Activated naive CD8-positive, alpha-beta T cell treated with anti-CD3 and anti-CD28 coated beads, Interleukin-2, amount 50 U/mL, for 24 hours (primary cell): ENCODE data around the gene HIVEP3.
"Not testable (repeated sequence)": the region's sequence is repeated elsewhere in the genome, so short reads cannot be mapped to it uniquely, and the experiment has no call there.

ENCODE experiments used
- ATAC-seq: fragments of 150-1000 bp; cut with Tn5 transposase; one replicate; pipeline ENCODE4 v1.10.0; 2021
- DNase-seq: peaks from one replicate; pipeline ENCODE4 v3.0.0; 2021
- H3K27ac Mint-ChIP-seq: one replicate; pipeline ENCODE4 v1.8.0; 2021; ENCODE audit warnings: mild to moderate bottlenecking, mixed read lengths
- H3K27me3 Mint-ChIP-seq: one replicate; pipeline ENCODE4 v1.8.0; 2021; ENCODE audit warnings: mixed read lengths
- H3K36me3 Mint-ChIP-seq: one replicate; pipeline ENCODE4 v1.8.0; 2021; ENCODE audit warnings: low read depth, mixed read lengths
- H3K4me1 Mint-ChIP-seq: one replicate; pipeline ENCODE4 v1.8.0; 2021; ENCODE audit warnings: mixed read lengths
- H3K4me3 Mint-ChIP-seq: one replicate; pipeline ENCODE4 v1.8.0; 2021; ENCODE audit warnings: mild to moderate bottlenecking, moderate library complexity, mixed read lengths
- H3K9me3 Mint-ChIP-seq: one replicate; pipeline ENCODE4 v1.8.0; 2021; ENCODE audit warnings: mixed read lengths

HIVEP3 gene

DNA sequence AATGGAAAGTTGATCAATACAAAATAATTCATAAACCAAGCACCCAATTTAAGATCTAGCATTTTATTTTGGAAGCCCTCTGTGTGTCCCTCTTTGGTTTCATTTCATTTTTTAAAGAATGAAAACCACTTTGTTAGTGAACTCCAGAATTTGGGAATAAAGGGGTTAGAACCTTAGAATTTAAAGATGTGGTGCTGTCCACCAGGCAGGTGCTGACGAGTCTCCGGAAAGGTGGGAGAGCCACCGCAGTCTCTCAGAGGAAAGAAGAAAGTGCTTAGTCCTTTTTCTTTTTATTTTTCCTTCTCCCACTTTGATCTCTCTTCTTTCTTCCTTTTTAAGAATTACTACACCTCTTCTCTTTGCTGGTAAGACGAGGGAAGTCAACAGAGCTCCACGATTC, 20.5 kb upstream of the HIVEP3 start:
- Mint-ChIP-seq H3K36me3 (no peaks in the 10 kb centered on the region), H3K4me1 (peaks cover 17% of the 10 kb centered on the region), H3K4me3 (no peak overlapping the region), H3K27ac (no peak overlapping the region), H3K27me3 (no peaks in the 10 kb centered on the region), H3K9me3 (peaks cover 10% of the 10 kb centered on the region)
- DNase-seq: no peak
- ATAC-seq: no peak

DNA sequence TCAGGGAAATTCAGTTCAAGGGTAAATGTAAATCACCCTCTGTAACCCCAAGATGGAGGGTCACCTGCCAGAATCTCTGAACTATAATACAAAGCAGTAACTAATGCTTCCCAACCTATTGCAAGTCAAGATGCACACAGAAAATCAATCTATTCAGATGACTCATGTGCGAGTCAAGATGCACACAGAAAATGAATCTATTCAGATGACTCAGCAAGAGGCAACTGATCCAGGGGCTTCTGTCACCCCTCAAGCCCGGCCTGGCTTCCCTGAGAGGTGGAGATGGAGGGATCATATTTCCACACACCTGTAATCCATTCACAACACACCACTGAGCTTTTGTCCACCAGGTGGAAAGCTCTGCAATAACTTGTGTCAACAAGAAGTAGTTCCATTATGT, 17.4 kb upstream of the HIVEP3 start:
- peak; percentile 90 for ATAC-seq
- Mint-ChIP-seq H3K4me1 (peaks cover 17% of the 10 kb centered on the region), H3K27ac (no peak overlapping the region)

DNA sequence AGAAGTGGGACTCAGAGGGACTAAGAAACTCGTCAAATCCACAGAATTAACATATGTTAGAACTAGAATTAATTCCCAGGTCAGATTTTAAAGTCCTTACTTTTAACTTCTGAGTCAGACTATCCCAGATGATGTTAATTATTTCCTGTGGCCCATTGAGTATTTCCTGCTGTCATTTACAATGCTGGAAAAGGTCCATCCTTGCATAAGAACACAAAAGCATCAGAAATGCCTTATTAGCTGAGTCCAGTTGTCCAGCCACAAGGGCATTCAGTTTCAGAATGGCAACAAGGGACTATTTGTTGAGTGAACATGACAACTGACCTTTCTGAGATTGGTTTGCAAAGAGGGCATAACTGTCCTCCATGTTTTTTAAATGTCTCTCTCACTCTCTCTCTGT, 16.5 kb upstream of the HIVEP3 start:
- Mint-ChIP-seq H3K36me3 (no peaks in the 10 kb centered on the region), H3K4me1 (peaks cover 10% of the 10 kb centered on the region), H3K4me3 (no peak overlapping the region), H3K9me3 (peaks cover 4% of the 10 kb centered on the region), H3K27me3 (no peaks in the 10 kb centered on the region), H3K27ac (no peak overlapping the region)
- DNase-seq: no peak
- ATAC-seq: no peak

More for the DNA sequence above, 17.4 kb upstream of the HIVEP3 start:
- H3K4me3 Mint-ChIP-seq: no peak overlapping the region
- peaks cover 4% of the 10 kb centered on the region for H3K9me3 Mint-ChIP-seq
- peak; percentile 20 for DNase-seq
- no peaks in the 10 kb centered on the region for H3K36me3 Mint-ChIP-seq
- H3K27me3 Mint-ChIP-seq: no peaks in the 10 kb centered on the region

DNA sequence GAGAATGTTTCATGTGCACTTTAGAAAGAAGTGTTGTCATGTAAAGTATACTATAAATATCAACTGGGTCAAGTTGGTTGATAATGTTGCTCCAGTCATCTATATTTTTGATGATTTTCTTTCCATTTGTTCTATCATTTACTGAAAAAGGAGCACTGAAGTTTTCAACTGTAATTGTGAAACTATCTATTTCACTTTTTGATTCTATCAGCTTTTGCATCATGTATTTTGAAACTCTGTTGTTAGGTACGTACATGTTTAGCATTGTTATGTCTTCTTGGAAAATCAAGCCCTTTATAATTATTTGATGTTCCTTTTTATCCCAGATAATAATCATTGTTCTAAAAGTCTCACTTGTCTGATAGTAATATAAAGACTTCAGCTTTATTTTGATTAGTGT, 14.4 kb upstream of the HIVEP3 start:
- no peak for ATAC-seq
- H3K4me1 Mint-ChIP-seq: peaks cover 10% of the 10 kb centered on the region

DNA sequence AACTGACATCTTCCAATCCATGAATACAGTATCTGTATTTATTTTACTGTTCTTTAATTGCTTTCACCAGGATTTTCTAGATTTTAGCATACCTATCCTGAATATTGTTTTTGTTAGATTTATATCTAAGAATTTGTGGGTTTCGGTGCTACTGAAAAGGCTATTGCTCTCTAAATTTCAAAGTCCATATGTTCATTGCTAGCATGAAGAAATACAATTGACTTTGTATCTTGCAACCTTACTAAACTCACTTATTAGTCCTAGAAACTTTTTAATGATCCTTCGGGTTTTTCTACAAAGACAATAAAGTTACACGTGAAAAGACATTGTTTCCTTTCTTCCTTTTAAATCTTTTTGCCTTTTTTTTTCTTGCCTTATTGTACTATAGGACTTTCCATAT, 12.9 kb upstream of the HIVEP3 start:
- Mint-ChIP-seq H3K4me1 (peaks cover 10% of the 10 kb centered on the region), H3K36me3 (no peaks in the 10 kb centered on the region), H3K27me3 (no peaks in the 10 kb centered on the region), H3K27ac (no peak overlapping the region), H3K4me3 (no peak overlapping the region), H3K9me3 (peaks cover 8% of the 10 kb centered on the region)
- DNase-seq: no peak
- no peak for ATAC-seq

More for the DNA sequence above, 14.4 kb upstream of the HIVEP3 start:
- DNase-seq: no peak
- peaks cover 8% of the 10 kb centered on the region for H3K9me3 Mint-ChIP-seq
- H3K27me3 Mint-ChIP-seq: no peaks in the 10 kb centered on the region
- no peak overlapping the region for H3K27ac Mint-ChIP-seq
- no peaks in the 10 kb centered on the region for H3K36me3 Mint-ChIP-seq
- no peak overlapping the region for H3K4me3 Mint-ChIP-seq

DNA sequence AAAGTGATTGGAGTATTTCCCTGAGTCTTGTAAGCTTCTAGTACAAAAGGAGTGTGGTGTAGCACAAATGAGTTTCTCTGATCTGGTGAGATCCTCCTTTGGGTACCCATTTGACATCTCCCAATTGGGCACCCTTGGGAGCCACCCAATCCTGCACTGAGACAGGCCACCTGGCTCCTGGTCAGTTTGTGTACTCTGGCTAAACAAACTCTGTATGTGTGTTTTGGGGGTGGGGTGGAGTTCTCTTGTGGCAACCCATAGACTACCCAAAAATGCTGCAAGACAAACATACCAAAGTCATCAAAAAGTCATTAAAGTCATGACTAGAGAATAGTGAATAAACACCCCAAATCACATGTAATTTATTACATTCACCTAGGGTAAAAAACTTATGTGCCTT, 8.4 kb upstream of the HIVEP3 start:
- Mint-ChIP-seq H3K27ac (no peak overlapping the region), H3K27me3 (no peaks in the 10 kb centered on the region), H3K4me1 (no peaks in the 10 kb centered on the region), H3K4me3 (no peak overlapping the region), H3K9me3 (peaks cover 3% of the 10 kb centered on the region), H3K36me3 (no peaks in the 10 kb centered on the region)
- DNase-seq: no peak
- ATAC-seq: no peak

DNA sequence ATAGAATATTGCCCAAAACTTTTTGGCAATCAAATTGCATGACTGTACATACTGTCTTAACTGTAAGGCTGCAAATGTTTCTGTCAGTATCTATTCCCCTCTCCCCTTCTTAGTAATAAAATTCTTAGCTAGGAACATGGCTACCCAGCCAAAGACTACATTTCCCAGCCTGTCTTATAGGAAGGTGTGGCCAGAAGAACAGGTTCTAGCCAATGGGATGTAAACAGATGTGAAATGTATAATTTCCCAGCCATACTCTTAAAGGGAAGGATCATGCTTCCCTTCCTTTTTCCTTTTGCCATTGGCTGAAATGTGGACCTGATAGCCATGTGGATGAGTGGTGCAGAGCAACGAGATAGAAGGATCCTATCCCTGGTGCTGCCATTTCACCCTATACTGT, 7.0 kb upstream of the HIVEP3 start:
- no peak overlapping the region for H3K27ac Mint-ChIP-seq

DNA sequence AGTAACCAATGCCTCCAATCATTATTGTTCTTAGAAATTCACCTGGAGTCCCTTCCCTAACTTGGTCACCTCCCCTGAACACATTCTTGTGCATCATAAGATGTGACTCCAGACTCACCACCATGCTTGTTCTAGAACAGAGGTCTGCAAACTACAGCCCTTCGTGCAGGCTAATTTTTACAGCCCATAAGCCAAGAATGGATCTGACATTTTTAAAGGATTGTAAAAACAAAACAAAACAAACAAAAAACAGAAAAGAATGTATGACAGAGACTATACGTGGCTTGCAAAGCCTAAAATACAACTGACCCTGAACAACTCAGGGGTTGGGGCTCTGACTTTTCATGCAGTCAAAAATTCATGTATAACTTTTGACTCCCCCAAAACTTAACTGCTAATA, 6.2 kb upstream of the HIVEP3 start:
- DNase-seq (no peak), ATAC-seq (no peak)
- Mint-ChIP-seq H3K9me3 (peaks cover 2% of the 10 kb centered on the region), H3K27me3 (peaks cover 2% of the 10 kb centered on the region), H3K4me3 (no peak overlapping the region), H3K4me1 (peaks cover 11% of the 10 kb centered on the region), H3K27ac (no peak overlapping the region), H3K36me3 (peaks cover 2% of the 10 kb centered on the region)

More for the DNA sequence above, 7.0 kb upstream of the HIVEP3 start:
- ATAC-seq (no peak), DNase-seq (no peak)
- Mint-ChIP-seq H3K36me3 (no peaks in the 10 kb centered on the region), H3K4me3 (no peak overlapping the region), H3K4me1 (peaks cover 3% of the 10 kb centered on the region), H3K27me3 (no peaks in the 10 kb centered on the region), H3K9me3 (peaks cover 3% of the 10 kb centered on the region)

DNA sequence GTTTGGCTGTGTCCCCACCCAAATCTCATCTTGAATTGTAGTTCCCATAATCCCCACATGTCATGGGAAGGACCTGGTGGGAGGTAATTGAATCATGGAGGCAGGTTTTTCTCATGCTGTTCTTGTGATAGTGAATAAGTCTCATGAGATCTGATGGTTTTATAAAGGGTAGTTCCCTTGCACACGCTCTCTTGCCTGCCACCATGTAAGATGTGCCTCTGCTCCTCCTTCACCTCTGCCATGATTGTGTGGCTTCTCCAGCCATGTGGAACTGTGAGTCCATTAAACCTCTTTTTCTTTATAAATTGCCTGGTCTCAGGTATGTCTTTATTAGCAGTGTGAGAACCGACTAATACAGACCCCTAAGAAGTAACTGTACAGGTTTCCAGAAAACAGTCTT, 2.5 kb upstream of the HIVEP3 start:
- H3K27me3 Mint-ChIP-seq, H3K27ac Mint-ChIP-seq, ATAC-seq, H3K9me3 Mint-ChIP-seq, H3K36me3 Mint-ChIP-seq, H3K4me3 Mint-ChIP-seq, DNase-seq: not testable (repeated sequence)
- H3K4me1 Mint-ChIP-seq: peaks cover 44% of the 10 kb centered on the region

DNA sequence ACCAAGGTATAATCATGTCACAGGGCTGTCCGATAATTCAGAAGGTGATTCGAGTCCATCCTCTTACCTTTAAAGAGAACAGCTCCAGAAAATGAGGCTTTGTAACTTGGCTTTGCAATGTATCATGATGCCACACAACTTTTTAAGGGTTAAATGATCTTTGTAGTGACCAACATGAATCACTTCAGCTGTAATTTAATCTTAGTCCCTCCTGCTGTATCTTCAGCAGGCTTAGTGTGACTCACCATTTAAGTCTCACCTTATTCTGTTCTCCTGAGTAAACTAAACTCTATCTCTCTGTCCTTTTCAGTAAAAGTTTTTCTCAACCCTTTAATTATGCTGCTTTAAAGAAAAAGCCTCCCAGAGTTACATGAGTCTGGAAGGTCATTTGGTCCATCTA, 1.9 kb upstream of the HIVEP3 start:
- ATAC-seq (peak; percentile 27), DNase-seq (no peak)
- peak overlapping the region; percentile 84 for H3K27ac Mint-ChIP-seq
- peak overlapping the region; percentile 84 for H3K4me3 Mint-ChIP-seq
- H3K27me3 Mint-ChIP-seq: peaks cover 2% of the 10 kb centered on the region
- peaks cover 2% of the 10 kb centered on the region for H3K36me3 Mint-ChIP-seq
- H3K9me3 Mint-ChIP-seq: no peaks in the 10 kb centered on the region
- H3K4me1 Mint-ChIP-seq: peaks cover 50% of the 10 kb centered on the region

DNA sequence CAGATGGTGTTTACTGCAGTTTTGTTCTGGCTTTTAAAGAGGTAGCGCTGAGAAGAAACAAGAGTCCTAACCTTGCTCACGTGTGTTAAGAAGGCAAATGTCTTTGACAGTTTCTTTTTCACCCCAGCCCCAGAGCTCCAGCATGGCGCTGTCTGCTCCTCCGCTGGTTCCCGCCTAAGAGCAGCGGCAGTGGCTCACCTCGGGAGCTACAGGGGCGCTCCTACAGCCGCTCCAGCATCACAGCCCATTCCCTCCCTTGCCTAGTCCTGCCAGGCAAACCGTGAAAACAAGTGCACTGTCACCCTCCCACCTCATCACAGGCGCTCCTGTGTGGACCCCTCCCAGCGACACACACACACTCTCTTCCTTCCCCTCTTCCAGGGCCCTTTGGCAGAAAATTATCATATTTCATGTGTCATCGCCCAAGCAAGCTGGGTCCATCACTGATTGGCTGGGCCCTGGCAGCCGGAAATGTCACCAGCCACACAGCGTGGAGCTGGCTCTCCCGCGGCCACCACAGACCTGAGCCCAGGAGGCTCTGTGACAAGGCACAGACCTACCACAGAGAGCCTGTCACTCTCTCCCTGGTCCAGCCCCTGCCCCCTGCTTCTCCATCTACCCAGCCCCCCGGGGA, 1.2 kb upstream of the HIVEP3 start:
- H3K27me3 Mint-ChIP-seq: peaks cover 2% of the 10 kb centered on the region
- no peaks in the 10 kb centered on the region for H3K9me3 Mint-ChIP-seq
- peak; percentile 98 for ATAC-seq
- DNase-seq: peak; percentile 77
- H3K27ac Mint-ChIP-seq: peak overlapping the region; percentile 84
- H3K4me3 Mint-ChIP-seq: peak overlapping the region; percentile 84
- H3K4me1 Mint-ChIP-seq: peaks cover 57% of the 10 kb centered on the region
- H3K36me3 Mint-ChIP-seq: peaks cover 2% of the 10 kb centered on the region

DNA sequence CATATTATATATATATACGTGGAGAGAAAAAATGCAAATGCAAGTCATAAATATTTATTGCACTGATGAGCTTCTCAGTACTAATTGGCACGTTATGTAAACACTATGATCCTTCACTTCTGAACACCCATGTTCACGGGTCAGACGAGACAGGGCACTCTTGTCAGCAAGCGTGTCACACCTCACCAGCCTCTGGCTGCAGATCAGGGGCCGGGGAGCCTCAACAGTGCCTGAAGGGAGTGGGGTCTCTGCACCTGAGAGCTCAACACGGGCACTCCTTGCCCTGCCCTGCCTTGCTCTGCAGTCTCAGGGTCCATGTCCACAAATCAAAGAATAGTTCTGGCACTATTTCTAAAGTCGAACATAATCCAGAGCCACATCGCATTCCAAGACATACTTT, 409 bp upstream of the HIVEP3 start:
- Mint-ChIP-seq H3K9me3 (no peaks in the 10 kb centered on the region), H3K27ac (peak overlapping the region; percentile 84), H3K27me3 (peaks cover 2% of the 10 kb centered on the region), H3K36me3 (peaks cover 2% of the 10 kb centered on the region), H3K4me3 (peak overlapping the region; percentile 84), H3K4me1 (peaks cover 62% of the 10 kb centered on the region)
- ATAC-seq (no peak), DNase-seq (no peak)

DNA sequence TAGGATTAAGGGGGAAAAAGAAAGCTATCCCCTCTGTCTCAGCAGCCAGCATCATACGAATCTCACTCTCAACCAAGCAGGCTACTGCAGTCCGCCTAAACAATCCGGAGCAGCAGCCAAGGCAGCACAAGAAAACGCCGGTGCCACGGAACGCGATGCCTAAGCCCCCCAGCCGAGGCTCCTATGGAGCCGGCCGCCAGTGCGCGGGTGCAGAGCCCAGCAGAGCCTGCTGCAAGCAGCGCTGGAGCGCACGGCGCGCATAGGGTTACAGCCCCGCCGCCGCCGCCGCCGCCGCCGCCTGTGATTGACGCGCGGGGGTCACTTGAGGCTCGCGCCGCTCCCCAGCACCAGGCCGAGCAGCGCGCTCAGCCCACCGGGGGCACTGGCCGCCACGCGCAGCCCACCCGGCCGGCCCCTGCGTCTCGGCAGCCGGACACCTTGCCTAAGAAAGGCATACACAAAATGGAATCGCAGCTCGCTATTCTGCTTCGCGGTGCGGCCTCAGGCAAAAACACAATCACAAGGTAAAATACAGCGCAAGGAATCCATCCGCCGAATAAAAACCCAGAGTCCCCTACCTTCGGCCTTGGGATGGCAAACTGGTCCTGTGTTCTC, 780 bp downstream of the HIVEP3 start:
- H3K36me3 Mint-ChIP-seq: peaks cover 2% of the 10 kb centered on the region
- peak overlapping the region; percentile 71 for H3K4me3 Mint-ChIP-seq
- H3K27me3 Mint-ChIP-seq: peaks cover 2% of the 10 kb centered on the region
- DNase-seq: peak; percentile 55
- peaks cover 67% of the 10 kb centered on the region for H3K4me1 Mint-ChIP-seq
- peak; percentile 34 for ATAC-seq
- H3K27ac Mint-ChIP-seq: no peak overlapping the region
- H3K9me3 Mint-ChIP-seq: no peaks in the 10 kb centered on the region

DNA sequence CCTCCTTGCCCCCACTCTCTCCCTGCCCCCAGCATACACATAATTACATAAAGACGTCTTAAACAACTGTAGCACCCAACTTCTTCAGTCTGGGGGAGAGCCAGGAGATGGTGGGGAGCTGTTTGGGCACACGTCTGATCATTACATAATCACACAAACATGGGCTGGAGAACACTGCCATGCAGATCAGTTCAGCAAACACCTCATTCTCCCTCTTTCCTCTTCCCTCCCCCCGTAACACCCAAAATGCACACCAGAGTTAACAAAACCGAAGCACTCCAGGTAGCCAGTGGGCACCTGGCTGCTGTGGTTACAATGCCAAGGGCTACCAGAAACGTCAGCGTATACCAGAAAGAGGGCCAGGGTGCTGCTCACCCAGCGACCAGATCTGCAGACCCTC, 1.6 kb downstream of the HIVEP3 start:
- H3K27ac Mint-ChIP-seq: no peak overlapping the region
- no peak for DNase-seq
- no peaks in the 10 kb centered on the region for H3K9me3 Mint-ChIP-seq
- H3K4me3 Mint-ChIP-seq: peak overlapping the region; percentile 71
- H3K27me3 Mint-ChIP-seq: peaks cover 2% of the 10 kb centered on the region
- H3K36me3 Mint-ChIP-seq: peaks cover 2% of the 10 kb centered on the region
- ATAC-seq: no peak
- H3K4me1 Mint-ChIP-seq: peaks cover 74% of the 10 kb centered on the region

DNA sequence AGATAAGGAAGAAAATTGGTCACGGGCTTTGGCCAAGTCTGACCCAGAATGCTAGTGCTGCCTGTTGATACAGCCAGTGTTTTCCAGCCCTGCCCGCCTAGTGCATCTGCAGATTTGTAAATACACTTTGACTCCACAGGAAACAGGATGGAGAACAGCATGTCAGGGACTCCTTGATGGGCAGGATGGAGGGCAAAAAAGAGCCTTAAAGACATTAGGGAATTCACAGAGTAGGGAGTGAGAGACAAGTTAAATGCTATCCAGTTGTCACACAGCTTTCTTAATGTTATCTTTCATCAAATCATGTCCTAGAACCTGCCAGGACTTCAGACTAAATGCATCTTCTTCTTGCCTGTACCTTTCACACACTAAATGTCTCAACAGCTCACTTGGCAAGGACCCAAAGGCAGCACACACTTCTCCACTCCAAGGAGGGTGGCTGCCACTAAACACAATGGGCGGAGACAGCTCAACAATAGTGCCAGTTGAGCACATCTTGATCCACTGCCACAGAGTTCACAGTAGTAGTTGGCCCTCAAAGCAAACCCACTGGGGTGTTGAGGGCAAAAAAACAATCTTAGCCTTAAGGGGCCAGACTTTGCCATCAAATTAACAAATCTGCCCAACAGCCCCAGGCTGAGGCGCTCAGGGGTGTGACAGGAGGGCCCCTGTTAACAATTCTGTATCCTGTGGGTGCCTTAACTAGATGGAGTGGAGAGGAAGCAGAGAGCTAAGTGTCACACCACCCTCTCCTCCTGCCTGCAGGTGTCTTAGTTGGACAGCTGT, 2.7 kb downstream of the HIVEP3 start:
- peaks cover 1% of the 10 kb centered on the region for H3K9me3 Mint-ChIP-seq
- H3K27me3 Mint-ChIP-seq: peaks cover 2% of the 10 kb centered on the region
- peaks cover 2% of the 10 kb centered on the region for H3K36me3 Mint-ChIP-seq
- H3K4me3 Mint-ChIP-seq: peak overlapping the region; percentile 10
- DNase-seq: no peak
- no peak overlapping the region for H3K27ac Mint-ChIP-seq
- peaks cover 73% of the 10 kb centered on the region for H3K4me1 Mint-ChIP-seq
- ATAC-seq: no peak
